NB4 (cell line): Measurements from ENCODE around the gene CCT7.

Source experiments
- CTCF ChIP-seq: IDR thresholded peaks from one replicate; pipeline ENCODE4 v1.5.1; 2012; ENCODE audit warnings: low read depth, low read length
- MYC ChIP-seq: IDR thresholded peaks from 2 replicates; pipeline ENCODE4 v1.6.1; 2011; ENCODE audit warnings: low read depth, low read length
- POLR2A ChIP-seq: IDR thresholded peaks from 2 replicates; pipeline ENCODE4 v1.6.1; 2011; ENCODE audit warnings: mild to moderate bottlenecking; ENCODE audit not compliant: insufficient read length; ENCODE audit errors: extremely low read depth
- TF ChIP-seq, protein P1 (sequence below): IDR thresholded peaks from 2 replicates; pipeline ENCODE4 v1.6.1; 2011; ENCODE audit warnings: low read depth, low read length

DNA sequence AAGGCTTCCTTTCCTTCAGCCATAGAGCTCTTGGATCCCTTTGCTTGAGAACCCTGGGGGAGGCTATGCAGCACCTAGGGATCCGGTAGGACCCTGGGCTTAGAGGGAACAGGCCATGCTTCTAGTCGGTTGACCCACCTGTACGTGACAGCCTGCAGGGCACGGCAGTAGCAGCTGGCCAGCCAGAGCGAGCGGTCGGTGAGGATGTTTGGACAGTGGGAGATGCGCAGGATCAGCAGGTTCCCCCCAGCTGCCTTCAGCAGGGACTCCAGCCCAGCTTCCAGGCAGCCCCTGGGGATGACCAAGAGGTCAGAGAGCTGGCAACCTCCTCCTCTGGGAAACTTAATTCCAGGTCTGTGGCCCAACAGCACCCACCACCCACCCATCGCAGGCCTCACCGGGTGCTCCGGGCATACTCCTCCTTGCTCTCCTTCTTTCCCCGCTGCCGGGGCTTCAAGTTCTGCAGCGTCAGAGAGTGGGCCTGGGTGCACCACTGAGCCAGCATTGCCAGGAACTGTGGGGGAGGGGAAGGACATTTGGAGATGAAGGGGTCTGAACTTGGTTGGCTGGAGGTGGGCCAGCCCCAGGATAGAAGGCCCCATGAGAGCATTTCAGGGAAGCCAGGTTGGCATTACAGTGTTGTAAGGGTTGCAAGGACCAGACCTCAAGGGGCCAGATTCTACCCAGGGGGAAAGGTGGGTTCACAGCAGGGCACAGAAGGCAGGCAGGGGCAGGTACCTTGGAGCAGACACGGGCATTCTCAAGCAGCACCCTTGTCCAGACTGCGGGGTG is 29.6 kb downstream of the CCT7 start:
- no peak for TF ChIP-seq CTCF
- no peak for TF ChIP-seq POLR2A
- TF ChIP-seq, protein P1, sequence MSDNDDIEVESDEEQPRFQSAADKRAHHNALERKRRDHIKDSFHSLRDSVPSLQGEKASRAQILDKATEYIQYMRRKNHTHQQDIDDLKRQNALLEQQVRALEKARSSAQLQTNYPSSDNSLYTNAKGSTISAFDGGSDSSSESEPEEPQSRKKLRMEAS, result no peak
- TF ChIP-seq MYC, result no peak
